SKM-1 (cell line): ENCODE data around the gene STIM1.

Source experiments
- DNase-seq: peaks from one replicate; lab custom pipeline; 2025; ENCODE audit not compliant: unreplicated experiment; lab: John Stamatoyannopoulos, UW

STIM1 gene

DNA sequence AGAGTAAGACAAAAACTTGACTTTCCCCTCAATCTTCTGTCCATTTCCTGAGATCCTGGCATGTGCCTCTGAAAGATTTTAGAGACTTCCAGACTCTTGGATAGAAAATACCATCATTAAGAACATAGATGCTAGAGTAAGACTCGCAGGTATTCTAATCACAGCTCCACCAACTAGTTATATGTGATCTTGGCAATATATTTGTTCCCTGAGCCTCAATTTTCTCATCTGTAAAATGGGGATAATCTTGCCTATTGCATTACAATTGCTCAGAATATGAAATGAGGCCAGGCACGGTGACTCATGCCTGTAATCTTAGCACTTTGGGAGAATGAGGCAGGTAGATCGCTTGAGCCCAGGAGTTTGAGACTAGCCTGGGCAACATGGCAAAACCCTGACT, 25.4 kb upstream of the STIM1 start:
- no peak for DNase-seq

GRCh38 chr11:3830730-3831129, 24.7 kb upstream of the STIM1 start:
- DNase-seq, result peak; percentile 32

- DNase-seq, result no peak
These were observed 23.9 kb upstream of the STIM1 start for GRCh38 chr11:3831378-3832239.

- no peak for DNase-seq
These were observed 22.6 kb upstream of the STIM1 start for GRCh38 chr11:3832816-3833215.

- DNase-seq, result no peak
These were observed 22.0 kb upstream of the STIM1 start for GRCh38 chr11:3833449-3833848.

DNA sequence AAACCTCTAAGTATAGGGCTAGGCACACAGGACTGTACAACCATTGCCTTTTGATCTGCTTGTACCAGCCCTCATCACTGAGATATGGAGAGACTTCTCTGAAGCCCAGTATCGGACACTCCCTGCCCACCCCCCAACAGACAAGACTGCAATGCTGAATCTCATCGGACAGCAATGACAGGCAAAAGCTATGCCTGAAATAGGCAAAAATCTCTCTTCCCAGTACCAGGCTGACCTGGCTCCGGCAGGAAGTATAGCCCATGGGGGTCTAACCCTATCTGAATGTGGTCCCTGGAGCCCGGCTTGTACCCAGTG, 21.2 kb upstream of the STIM1 start:
- DNase-seq, result no peak

GRCh38 chr11:3834664-3835461, 20.6 kb upstream of the STIM1 start:
- DNase-seq, result peak; percentile 86

DNA sequence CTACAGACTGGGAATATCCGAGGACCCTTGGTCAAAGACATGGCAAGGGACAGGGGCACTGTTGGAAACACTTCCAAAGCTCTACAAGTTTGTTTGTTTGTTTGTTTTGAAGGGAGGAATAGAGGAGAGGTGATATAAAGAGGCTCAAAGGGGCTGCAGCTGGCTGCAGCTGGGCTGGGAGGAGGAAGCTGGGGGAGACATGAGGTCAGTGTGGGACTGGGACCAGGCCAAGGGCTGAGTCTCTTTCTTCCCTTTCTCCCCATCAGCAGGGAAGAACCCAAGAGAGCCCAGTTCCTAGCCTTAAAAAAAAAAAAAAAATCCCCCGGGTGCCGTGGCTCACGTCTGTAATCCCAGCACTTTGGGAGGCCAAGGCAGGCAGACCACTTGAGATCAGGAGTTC, 19.7 kb upstream of the STIM1 start:
- DNase-seq, result no peak

DNA sequence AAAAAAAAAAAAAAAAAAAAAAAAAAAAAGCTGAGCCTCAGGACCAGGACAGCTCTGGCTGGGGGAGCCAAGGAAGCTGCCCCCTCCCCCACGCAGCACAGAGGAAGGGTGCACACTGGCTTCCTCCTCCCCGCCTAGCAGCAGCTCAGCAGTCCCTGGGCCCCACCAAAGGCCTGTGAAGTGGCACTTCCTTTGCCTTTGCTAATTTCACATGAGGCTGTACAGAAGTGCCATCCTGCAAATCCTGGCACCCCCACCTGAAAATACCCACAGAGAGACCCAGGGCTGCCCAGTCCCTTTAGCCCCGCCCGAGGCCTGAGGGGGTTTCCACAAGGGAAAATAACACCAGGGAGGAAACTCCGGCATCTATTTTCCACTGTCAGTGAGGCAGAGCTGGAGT, 18.6 kb upstream of the STIM1 start:
- peak; percentile 56 for DNase-seq

DNA sequence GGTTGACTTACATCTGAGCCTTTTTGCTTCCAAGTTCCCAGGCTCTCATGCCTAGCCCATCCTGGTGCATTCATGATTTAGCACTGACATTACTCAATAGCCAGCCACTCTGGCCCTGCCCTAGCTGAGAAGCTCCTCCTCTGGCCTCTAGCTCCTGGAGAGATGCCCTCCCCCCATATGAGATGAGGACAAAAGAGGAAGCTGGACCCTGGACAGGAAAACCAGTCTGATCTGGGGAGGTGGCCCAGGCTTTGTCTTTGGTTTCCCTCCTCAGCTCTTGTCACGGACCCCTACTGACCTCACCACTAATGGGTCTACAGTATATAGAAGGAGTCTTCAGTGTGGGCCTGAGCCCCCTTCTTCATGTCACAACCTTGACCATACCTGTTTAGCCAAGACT, 17.7 kb upstream of the STIM1 start:
- DNase-seq, result peak; percentile 94

DNA sequence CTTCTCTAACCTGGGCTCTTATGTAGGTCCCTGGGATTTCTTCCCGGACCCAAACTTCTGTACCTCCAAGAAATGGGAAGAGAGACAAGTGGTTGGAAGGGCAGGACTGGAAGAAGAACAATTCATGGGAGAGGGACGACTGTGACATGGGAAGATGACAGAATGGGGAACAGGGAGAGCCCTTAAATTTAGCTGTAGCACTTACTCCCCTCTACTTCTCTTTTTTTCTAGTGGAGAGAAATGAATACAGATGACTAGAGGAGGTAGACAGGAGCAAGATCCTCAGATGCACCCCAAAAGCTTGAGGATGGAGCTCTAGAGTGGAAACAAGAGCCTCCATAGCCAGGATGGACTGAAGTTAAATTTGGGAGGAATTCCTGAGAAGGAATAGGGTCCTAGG, 17.0 kb upstream of the STIM1 start:
- no peak for DNase-seq

DNA sequence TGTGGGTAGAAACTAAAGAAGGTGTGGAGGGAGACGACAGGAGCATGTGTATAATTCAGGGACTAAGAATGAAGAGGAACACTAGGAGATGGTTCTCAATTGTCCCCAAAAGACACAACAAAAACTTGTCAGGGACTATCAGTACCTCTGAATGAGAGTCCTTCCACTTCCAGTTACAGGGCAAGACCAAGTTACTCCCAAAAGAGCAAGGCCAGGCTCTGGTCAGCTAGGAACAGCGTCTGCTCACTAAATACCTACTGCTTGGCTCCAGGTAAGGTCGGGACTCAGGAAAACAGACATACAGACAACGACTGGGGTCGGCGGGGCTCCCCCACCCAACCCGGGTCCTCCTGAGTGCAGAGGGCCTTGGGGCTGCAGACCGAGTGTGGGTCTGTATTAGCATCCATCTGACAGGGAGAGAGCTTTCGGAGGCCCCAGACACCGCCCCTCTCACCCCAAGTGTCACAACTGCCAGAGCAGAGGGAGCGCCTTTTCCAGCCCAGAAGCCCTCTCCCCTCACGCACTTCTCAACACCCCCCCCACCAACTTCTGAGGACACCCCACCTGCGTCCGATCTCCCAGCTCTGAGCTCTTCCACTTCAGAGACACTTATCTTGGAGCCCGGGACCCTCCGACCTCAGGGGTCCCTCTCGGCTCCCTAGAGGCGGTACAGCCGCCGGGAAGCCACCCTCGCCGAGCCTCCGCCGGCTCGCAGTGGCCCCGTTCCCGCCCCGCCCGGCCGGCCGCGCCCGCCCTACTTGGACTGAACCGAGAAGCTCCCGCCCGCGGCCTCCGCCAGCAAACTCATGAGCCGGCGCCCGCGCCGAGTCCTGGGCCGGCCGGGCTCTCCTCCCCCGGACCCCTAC, 15.2 kb upstream of the STIM1 start:
- no peak for DNase-seq

DNA sequence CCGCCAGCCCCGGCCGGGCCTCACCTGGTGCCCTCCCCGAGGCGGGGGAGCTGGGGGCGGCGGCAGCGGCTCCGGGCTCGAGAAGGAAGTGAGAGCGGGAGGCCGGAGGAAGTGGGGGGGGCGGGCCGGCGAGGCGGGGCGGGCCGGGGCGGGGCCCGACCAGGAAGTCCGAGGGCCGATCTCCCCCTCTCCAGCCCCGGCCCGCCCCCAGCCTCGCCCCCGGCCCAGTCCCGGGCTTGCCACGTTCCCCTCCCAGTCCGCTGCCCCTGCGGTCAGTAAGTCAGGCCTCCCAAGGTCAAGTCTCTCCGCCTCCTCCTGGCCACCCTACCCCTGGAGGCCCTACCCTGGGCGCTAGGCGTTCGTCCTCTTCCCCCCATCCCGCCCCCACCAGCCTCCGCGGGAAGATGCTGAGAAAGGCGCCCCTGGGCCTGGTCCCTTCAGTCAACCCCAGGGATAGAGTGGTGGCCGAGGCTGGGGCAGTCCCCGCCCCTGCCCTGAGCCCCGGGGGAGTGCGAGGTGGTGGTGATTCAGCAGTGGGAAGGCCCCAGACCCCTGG, 14.5 kb upstream of the STIM1 start, which contains the start of gene RHOG:
Gene RHOG, minus strand, starts transcription at position 90 of the 556 bp plus-strand sequence. CDS start 12,821 bp downstream, outside the sequence.
- peak; percentile 85 for DNase-seq

GRCh38 chr11:3841426-3842350, 13.8 kb upstream of the STIM1 start:
- DNase-seq, result peak; percentile 78

DNA sequence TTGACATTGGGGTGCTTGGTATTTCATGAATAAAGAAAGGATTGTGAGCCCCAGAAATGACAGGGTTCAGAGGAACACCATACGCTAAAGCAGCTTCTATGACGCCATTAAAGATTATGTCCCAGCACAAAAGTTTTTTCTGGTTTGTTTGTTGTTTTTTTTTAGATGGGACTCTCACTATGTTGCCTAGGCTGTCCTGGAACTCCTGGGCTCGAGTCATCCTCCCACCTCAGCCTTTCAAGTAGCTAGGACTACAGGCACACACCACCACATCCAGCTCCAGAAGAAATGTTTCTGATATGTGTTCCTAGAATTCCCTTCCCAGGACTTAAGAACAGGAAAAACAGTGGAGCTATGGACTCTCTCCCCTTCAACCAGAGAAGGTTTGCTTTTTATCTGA, 12.1 kb upstream of the STIM1 start:
- no peak for DNase-seq

- no peak for DNase-seq
These were observed 10.2 kb upstream of the STIM1 start for GRCh38 chr11:3845246-3845645.

DNA sequence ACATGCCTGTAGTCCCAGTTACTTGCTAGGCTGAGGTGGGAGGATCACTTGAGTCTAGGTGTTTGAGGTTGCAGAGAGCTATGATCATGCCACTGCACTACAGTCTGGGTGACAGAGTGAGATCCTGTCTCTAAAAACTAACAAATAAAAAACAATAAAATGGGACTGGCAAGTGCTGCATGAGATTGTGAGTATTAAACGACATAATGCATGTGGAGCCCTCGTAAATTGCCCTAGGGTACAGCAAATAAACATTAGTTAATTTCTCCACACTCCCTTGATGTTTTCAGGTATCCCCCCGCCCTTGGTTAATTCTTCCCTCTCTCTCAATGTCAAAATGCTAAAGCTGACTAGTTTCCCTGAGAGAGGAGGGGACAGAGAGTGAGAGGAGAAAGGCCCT, 9.8 kb upstream of the STIM1 start:
- no peak for DNase-seq

DNA sequence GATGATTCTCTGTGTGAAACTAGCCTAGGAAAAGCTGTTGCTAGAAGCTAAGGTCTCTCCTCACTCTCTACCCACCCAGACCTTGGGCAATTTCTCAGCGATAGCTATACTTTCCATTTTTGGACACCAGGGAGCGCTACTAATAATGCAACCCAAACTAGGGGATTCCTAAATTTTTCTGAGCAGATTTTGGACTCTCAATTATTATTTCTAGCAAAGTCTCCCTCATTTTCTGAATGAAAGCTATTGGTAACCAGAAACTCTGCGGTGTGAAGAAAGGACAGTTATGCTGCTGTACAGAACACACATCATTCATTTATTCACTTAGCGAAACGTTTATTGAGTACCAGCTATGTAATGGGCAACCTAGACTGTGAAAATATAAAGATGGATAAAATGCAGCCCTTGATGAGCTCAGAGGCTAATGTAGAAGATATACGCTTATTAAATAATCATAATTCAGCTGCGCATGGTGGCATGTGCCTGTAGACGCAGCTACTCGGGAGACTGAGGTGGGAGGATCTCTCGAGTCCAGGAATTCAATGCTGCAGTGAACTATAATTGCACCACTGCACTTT, 6.1 kb upstream of the STIM1 start:
- DNase-seq, result peak; percentile 76

DNA sequence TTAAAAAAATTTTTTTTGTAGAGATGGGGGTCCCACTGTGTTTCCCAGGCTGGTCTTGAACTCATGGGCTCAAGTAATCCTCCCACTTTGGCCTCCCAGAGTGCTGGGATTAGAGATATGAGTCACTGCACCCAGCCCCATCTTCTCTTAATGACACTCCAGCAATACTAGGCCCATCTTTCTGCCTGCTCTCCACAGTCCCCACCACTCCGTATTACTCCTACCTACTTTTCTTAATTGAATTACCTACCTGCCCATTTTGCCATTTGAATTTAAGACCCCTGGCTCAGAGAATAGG, 2.0 kb upstream of the STIM1 start:
- no peak for DNase-seq
